ENCODE results near the gene SLC27A4.

GRCh38 chr9:128310461-128310860 is 29.9 kb upstream of the SLC27A4 start:
- TF ChIP-seq EZH2 (IDR thresholded peaks at IDR 0.05; ENCODE audit: borderline replicate concordance, low read length) (no peak), CTCF (conservative IDR thresholded peaks at IDR 0.05 in 1 of 2, IDR thresholded peaks at IDR 0.05 in 1 of 2; ENCODE audit: extremely low read depth in 1 of 2, insufficient read depth in 1 of 2, low read depth in 1 of 2, low read length in 2 of 2) (no peak)
